Endometrial microvascular endothelial cells (primary cell): ENCODE results near the gene PCDHA11. TPM values are rescaled to one million over a fixed set of nuclear protein-coding genes. Genes with fewer than 3 reads are reported as not detected.

Experiments used
- in situ Hi-C: cut with HindIII; loops from 2 replicates; pipeline ENCODE4 v1.10.0; 2017; ENCODE audit warnings: low sequenced_read_pairs, low pct_unique_long_range_greater_than_20kb; ENCODE audit errors: inconsistent ontology term
- total RNA-seq: library from RNA; depleted of rRNA; stranded (reverse); fragments of >200 nt; gene quantifications from one replicate; pipeline ENCODE4 v1.2.3, GENCODE V29; 2015; ENCODE audit errors: inconsistent ontology term

PCDHA11 gene
- total RNA-seq, 1 donor from 2014 or later, result not detected

DNA sequence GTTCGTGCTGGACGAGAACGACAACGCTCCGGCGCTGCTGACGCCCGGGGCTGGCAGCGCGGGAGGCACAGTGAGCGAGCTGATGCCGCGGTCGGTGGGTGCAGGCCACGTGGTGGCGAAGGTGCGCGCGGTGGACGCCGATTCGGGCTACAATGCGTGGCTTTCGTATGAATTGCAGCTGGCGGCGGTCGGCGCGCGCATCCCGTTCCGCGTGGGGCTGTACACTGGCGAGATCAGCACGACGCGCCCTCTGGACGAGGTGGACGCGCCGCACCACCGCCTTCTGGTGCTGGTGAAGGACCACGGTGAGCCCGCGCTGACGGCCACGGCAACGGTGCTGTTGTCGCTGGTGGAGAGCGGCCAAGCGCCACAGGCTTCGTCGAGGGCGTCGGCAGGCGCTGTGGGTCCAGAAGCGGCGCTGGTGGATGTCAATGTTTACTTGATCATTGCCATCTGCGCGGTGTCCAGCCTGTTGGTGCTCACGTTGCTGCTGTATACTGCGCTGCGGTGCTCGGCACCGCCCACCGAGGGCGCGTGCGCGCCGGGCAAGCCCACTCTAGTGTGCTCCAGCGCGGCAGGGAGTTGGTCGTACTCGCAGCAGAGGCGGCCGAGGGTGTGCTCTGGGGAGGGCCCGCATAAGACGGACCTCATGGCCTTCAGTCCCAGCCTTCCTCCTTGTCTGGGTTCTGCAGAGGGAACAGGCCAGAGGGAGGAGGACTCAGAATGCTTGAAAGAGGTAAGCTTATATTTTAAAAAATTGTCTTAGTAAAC is 15.4 kb downstream of the PCDHA11 start:
- in situ Hi-C loops, result no loop called here

DNA sequence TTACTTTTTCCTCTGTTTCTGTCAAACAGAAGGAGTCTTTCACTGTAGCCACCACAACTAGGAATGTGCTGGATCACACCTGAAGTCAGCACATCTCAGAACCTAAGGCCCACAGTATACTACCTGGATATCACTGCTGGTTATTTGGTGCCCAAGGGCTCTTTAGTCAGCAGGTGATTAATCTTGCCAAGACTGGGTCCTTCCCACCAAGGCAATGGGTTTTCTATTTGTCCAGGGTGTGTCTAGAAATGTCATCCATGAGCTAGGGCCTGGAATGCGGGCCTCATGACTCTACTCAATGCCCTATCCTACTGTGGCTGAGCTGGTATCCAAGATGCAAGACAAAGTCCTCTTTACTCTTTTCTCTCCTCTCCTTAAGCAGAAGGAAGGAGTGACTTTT is 47.6 kb downstream of the PCDHA11 start:
- in situ Hi-C loops, result no loop called here

Other genes starting within 250 kb of the PCDHA11 start
- not detected for gene CD14, start 235.8 kb upstream of the PCDHA11 start, total RNA-seq
- gene TMCO6, start 229.5 kb upstream of the PCDHA11 start, total RNA-seq, result 7.6 TPM
- gene NDUFA2, start 221.3 kb upstream of the PCDHA11 start, total RNA-seq, result 66.7 TPM
- 87.9 TPM for gene IK, start 221.1 kb upstream of the PCDHA11 start, total RNA-seq
- 29.4 TPM for gene WDR55, start 204.1 kb upstream of the PCDHA11 start, total RNA-seq
- gene DND1, start 195.4 kb upstream of the PCDHA11 start, total RNA-seq, result 0.37 TPM
- gene HARS1, start 177.6 kb upstream of the PCDHA11 start, total RNA-seq, result 118 TPM
- 26.4 TPM for gene HARS2, start 177.5 kb upstream of the PCDHA11 start, total RNA-seq
- gene ZMAT2, start 168.5 kb upstream of the PCDHA11 start, total RNA-seq, result 41.3 TPM
- gene PCDHA1, start 82.8 kb upstream of the PCDHA11 start, total RNA-seq, result not detected
- not detected for gene PCDHA2, start 74.1 kb upstream of the PCDHA11 start, total RNA-seq
- not detected for gene PCDHA3, start 67.9 kb upstream of the PCDHA11 start, total RNA-seq
- gene PCDHA4, start 61.9 kb upstream of the PCDHA11 start, total RNA-seq, result not detected
- gene PCDHA5, start 47.3 kb upstream of the PCDHA11 start, total RNA-seq, result not detected
- not detected for gene PCDHA6, start 41.0 kb upstream of the PCDHA11 start, total RNA-seq
- not detected for gene PCDHA7, start 34.7 kb upstream of the PCDHA11 start, total RNA-seq
- gene PCDHA8, start 27.8 kb upstream of the PCDHA11 start, total RNA-seq, result not detected
- gene PCDHA9, start 20.6 kb upstream of the PCDHA11 start, total RNA-seq, result not detected
- not detected for gene PCDHA10, start 13.1 kb upstream of the PCDHA11 start, total RNA-seq
- not detected for gene PCDHA12, start 6.4 kb downstream of the PCDHA11 start, total RNA-seq
- not detected for gene PCDHA13, start 13.2 kb downstream of the PCDHA11 start, total RNA-seq
- not detected for gene PCDHAC1, start 57.3 kb downstream of the PCDHA11 start, total RNA-seq
- not detected for gene PCDHAC2, start 97.5 kb downstream of the PCDHA11 start, total RNA-seq
- gene PCDHB1, start 182.4 kb downstream of the PCDHA11 start, total RNA-seq, result not detected
- 0.28 TPM for gene PCDHB2, start 225.7 kb downstream of the PCDHA11 start, total RNA-seq
- 0.19 TPM for gene PCDHB3, start 231.5 kb downstream of the PCDHA11 start, total RNA-seq